Chondrocyte (in vitro differentiated cells): ENCODE measurements around the gene PCCA. TPM values are rescaled to one million over a fixed set of nuclear protein-coding genes. Genes with fewer than 3 reads are reported as not detected.
A peak's percentile ranks its signal among the peaks of the same experiment; 100 is the strongest.

Experiments used
- DNase-seq: peaks from one replicate; pipeline ENCODE4 v3.0.0; 2021; ENCODE audit warnings: mixed read lengths, low spot score
- H3K27ac Mint-ChIP-seq: one replicate; pipeline ENCODE4 v1.8.0; 2021; ENCODE audit warnings: mild to moderate bottlenecking, moderate library complexity, mixed read lengths; ENCODE audit not compliant: unreplicated experiment
- H3K27me3 Mint-ChIP-seq: 2 replicates; pipeline ENCODE4 v1.8.0; 2021; ENCODE audit warnings: low read depth, mixed read lengths
- H3K36me3 Mint-ChIP-seq: 2 replicates; pipeline ENCODE4 v1.8.0; 2021; ENCODE audit warnings: low read depth, mixed read lengths
- H3K4me1 Mint-ChIP-seq: 2 replicates; pipeline ENCODE4 v1.8.0; 2021; ENCODE audit warnings: low read depth, mild to moderate bottlenecking, mixed read lengths
- H3K4me3 Mint-ChIP-seq: one replicate; pipeline ENCODE4 v1.8.0; 2021; ENCODE audit warnings: mild to moderate bottlenecking, moderate library complexity, mixed read lengths; ENCODE audit not compliant: unreplicated experiment
- H3K9me3 Mint-ChIP-seq: 2 replicates; pipeline ENCODE4 v1.8.0; 2021; ENCODE audit warnings: low read depth, mixed read lengths
- CTCF ChIP-seq: fragments of 200-600 bp; sonication (generic); IDR thresholded peaks from 2 replicates; pipeline ENCODE4 v1.5.0; 2021; ENCODE audit warnings: antibody characterized with exemption, mild to moderate bottlenecking, moderate library complexity
- total RNA-seq: library from RNA; stranded (reverse); gene quantifications from 3 replicates; pipeline ENCODE4 v1.2.1, GENCODE V29; 2021

Gene PCCA
- total RNA-seq, 1 donor from 2014 or later, result 15.1 TPM

- Mint-ChIP-seq H3K36me3 (no peaks in the 10 kb centered on the region), H3K4me3 (no peak overlapping the region), H3K4me1 (peaks cover 34% of the 10 kb centered on the region), H3K27me3 (no peaks in the 10 kb centered on the region), H3K9me3 (no peaks in the 10 kb centered on the region), H3K27ac (no peak overlapping the region)
- no peak for DNase-seq
- no peak for TF ChIP-seq CTCF
These were observed 211.8 kb downstream of the PCCA start for GRCh38 chr13:100300708-100301107.

DNA sequence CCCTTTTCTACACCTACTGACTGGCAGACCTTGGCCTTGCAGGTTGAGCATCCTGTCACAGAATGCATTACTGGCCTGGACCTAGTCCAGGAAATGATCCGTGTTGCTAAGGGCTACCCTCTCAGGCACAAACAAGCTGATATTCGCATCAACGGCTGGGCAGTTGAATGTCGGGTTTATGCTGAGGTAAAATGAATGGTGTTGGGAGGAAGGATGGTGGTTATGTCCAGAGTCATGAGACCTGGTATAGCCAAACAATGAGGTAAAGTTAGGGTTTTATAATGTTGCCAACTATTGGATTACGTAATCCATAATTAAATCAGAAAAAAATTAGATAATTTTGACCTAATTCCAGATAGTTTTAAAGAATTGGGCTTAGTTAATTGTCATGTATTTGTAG is 212.5 kb downstream of the PCCA start:
- Mint-ChIP-seq H3K36me3 (no peaks in the 10 kb centered on the region), H3K9me3 (no peaks in the 10 kb centered on the region), H3K27me3 (no peaks in the 10 kb centered on the region), H3K4me1 (peaks cover 40% of the 10 kb centered on the region), H3K27ac (no peak overlapping the region), H3K4me3 (no peak overlapping the region)
- TF ChIP-seq CTCF, result no peak
- no peak for DNase-seq

GRCh38 chr13:100302391-100302790 is 213.5 kb downstream of the PCCA start:
- Mint-ChIP-seq H3K4me3 (no peak overlapping the region), H3K36me3 (no peaks in the 10 kb centered on the region), H3K4me1 (peaks cover 43% of the 10 kb centered on the region), H3K27ac (peak overlapping the region; percentile 54), H3K27me3 (no peaks in the 10 kb centered on the region), H3K9me3 (no peaks in the 10 kb centered on the region)
- no peak for DNase-seq
- no peak for TF ChIP-seq CTCF

DNA sequence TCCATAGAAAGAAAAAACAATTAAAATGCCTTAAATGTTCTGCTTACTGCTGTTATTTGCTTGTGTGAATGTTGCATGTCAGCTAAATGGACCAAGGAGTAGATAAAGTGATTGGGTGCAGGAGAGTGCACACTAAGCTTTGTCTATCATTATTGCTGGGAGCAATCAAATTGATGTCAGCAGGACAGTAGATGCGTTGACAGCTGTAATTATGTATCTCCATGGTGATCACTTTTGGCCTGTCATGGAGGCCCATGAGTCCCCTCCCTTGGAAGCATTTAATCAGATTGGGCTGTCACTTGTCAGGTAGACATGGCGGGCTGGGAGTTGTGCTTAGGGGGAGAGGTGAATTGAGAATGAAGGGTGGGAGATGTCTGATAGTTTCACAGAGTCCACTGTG is 215.3 kb downstream of the PCCA start:
- Mint-ChIP-seq H3K9me3 (no peaks in the 10 kb centered on the region), H3K4me3 (no peak overlapping the region), H3K27me3 (no peaks in the 10 kb centered on the region), H3K36me3 (no peaks in the 10 kb centered on the region), H3K4me1 (peaks cover 28% of the 10 kb centered on the region), H3K27ac (no peak overlapping the region)
- no peak for DNase-seq
- no peak for TF ChIP-seq CTCF

- H3K27ac Mint-ChIP-seq, result no peak overlapping the region
- TF ChIP-seq CTCF, result no peak
- no peaks in the 10 kb centered on the region for H3K27me3 Mint-ChIP-seq
- no peaks in the 10 kb centered on the region for H3K36me3 Mint-ChIP-seq
- H3K4me1 Mint-ChIP-seq, result peaks cover 25% of the 10 kb centered on the region
- H3K9me3 Mint-ChIP-seq, result no peaks in the 10 kb centered on the region
- no peak for DNase-seq
- H3K4me3 Mint-ChIP-seq, result no peak overlapping the region
These were observed 216.5 kb downstream of the PCCA start for GRCh38 chr13:100305398-100305797.
